HCT116 (cell line): ENCODE measurements around the gene CNTN5.

Experiments
- ATF3 ChIP-seq: IDR thresholded peaks from 2 replicates; pipeline ENCODE4 v1.6.1; 2012
- CEBPB ChIP-seq: IDR thresholded peaks from 2 replicates; pipeline ENCODE4 v1.6.1; 2012; ENCODE audit warnings: low read depth
- CTCF ChIP-seq, 3 experiments: fragments of 200-600 bp in 1 of 3; sonication (generic) in 1 of 3; IDR thresholded peaks in 2 of 3; conservative IDR thresholded peaks in 1 of 3; 2 replicates each; pipeline ENCODE4 v1.5.1; 2012 to 2017; ENCODE audit warnings: low read depth in 2 of 3, low read length in 2 of 3, antibody characterized with exemption in 1 of 3, borderline replicate concordance in 1 of 3, control low read depth in 1 of 3, mild to moderate bottlenecking in 1 of 3, mixed read lengths in 1 of 3, mixed run types in 1 of 3, moderate library complexity in 1 of 3; ENCODE audit not compliant: insufficient read depth in 1 of 3
- EZH2 ChIP-seq: fragments of 200-600 bp; sonication (generic); IDR thresholded peaks from 2 replicates; pipeline ENCODE4 v1.6.1; 2017; ENCODE audit warnings: antibody characterized with exemption, mixed run types
- EZH2phosphoT487 ChIP-seq: fragments of 200-600 bp; IDR thresholded peaks from 2 replicates; pipeline ENCODE4 v1.6.1; 2018; ENCODE audit warnings: antibody characterized with exemption, borderline replicate concordance
- JUND ChIP-seq: IDR thresholded peaks from 2 replicates; pipeline ENCODE4 v1.6.1; 2012
- MAX ChIP-seq: IDR thresholded peaks from 2 replicates; pipeline ENCODE4 v1.6.1; 2012
- POLR2A ChIP-seq: IDR thresholded peaks from 2 replicates; pipeline ENCODE4 v1.7.0; 2011; ENCODE audit warnings: borderline replicate concordance; ENCODE audit not compliant: insufficient read depth, insufficient read length; ENCODE audit errors: extremely low read depth
- POLR2AphosphoS5 ChIP-seq: IDR thresholded peaks from 2 replicates; pipeline ENCODE4 v1.6.1; 2011; ENCODE audit warnings: mild to moderate bottlenecking, low read depth, low read length, moderate library complexity
- REST ChIP-seq: IDR thresholded peaks from 2 replicates; pipeline ENCODE4 v1.6.1; 2012; ENCODE audit warnings: low read depth
- SP1 ChIP-seq: IDR thresholded peaks from 2 replicates; pipeline ENCODE4 v1.6.1; 2012; ENCODE audit warnings: low read depth
- SRF ChIP-seq: IDR thresholded peaks from 2 replicates; pipeline ENCODE4 v1.6.1; 2012; ENCODE audit warnings: low read depth
- ZFX ChIP-seq: fragments of 450-650 bp; IDR thresholded peaks from 2 replicates; pipeline ENCODE4 v1.6.1; 2017
- ZNF274 ChIP-seq: fragments of 200-500 bp; sonication (Bioruptor generic); IDR thresholded peaks from 2 replicates; pipeline ENCODE4 v1.6.1; 2014; ENCODE audit warnings: mild to moderate bottlenecking, low read depth, low read length, inconsistent platforms

GRCh38 chr11:99687320-99687719 is 666.6 kb downstream of the CNTN5 start:
- TF ChIP-seq SP1: no peak
- TF ChIP-seq POLR2A: no peak
- TF ChIP-seq MAX: no peak
- TF ChIP-seq JUND: no peak
- no peak for TF ChIP-seq CTCF (IDR thresholded peaks at IDR 0.05 in 2 of 3, conservative IDR thresholded peaks at IDR 0.05 in 1 of 3; ENCODE audit: borderline replicate concordance in 1 of 3, insufficient read depth in 1 of 3, low read depth in 2 of 3, low read length in 2 of 3)
- no peak for TF ChIP-seq ZFX
- TF ChIP-seq EZH2phosphoT487: no peak
- no peak for TF ChIP-seq SRF
- no peak for TF ChIP-seq EZH2
- TF ChIP-seq ATF3: no peak
- TF ChIP-seq REST: no peak
- TF ChIP-seq ZNF274: no peak
- TF ChIP-seq CEBPB: no peak
- no peak for TF ChIP-seq POLR2AphosphoS5
